Suprapubic skin (tissue), 4 donors: ENCODE measurements around the gene ZNF436. TPM values are rescaled to one million over a fixed set of nuclear protein-coding genes. Genes with fewer than 3 reads are reported as not detected.

ENCODE experiments used
- DNase-seq, 2 donors: peaks; one replicate each; pipeline ENCODE4 v3.0.0-alpha.2; 2019; ENCODE audit warnings: low spot score in 2 of 2
- H3K27ac ChIP-seq: fragments of 200-600 bp; sonication (generic); one replicate; pipeline ENCODE4 v1.5.1; 2019
- H3K27me3 ChIP-seq: fragments of 200-600 bp; sonication (generic); one replicate; pipeline ENCODE4 v1.5.1; 2019
- H3K36me3 ChIP-seq: fragments of 200-600 bp; sonication (generic); one replicate; pipeline ENCODE4 v1.5.1; 2019
- H3K4me1 ChIP-seq: fragments of 200-600 bp; sonication (generic); one replicate; pipeline ENCODE4 v1.5.1; 2019
- H3K4me3 ChIP-seq: fragments of 200-600 bp; sonication (generic); one replicate; pipeline ENCODE4 v1.5.1; 2019; ENCODE audit warnings: mild to moderate bottlenecking
- H3K9me3 ChIP-seq: fragments of 200-600 bp; sonication (generic); one replicate; pipeline ENCODE4 v1.5.1; 2019
- EP300 ChIP-seq: sonication (generic); formaldehyde crosslinking; IDR thresholded peaks from one replicate; pipeline ENCODE4 v1.6.1; 2017; ENCODE audit warnings: antibody characterized with exemption
- POLR2A ChIP-seq, 2 donors: fragments of 450-650 bp; IDR thresholded peaks; one replicate each; pipeline ENCODE4 v1.6.1; 2017; ENCODE audit warnings: antibody characterized with exemption in 2 of 2, mild to moderate bottlenecking in 2 of 2, moderate library complexity in 2 of 2
- POLR2AphosphoS5 ChIP-seq, 3 donors: sonication (generic); formaldehyde crosslinking; IDR thresholded peaks; one replicate each; pipeline ENCODE4 v1.6.1; 2017; ENCODE audit warnings: antibody characterized with exemption in 3 of 3
- WGBS: methylation state at CpG from one replicate; pipeline ENCODE4 v1.1.5; 2018; 5-methylcytosine and 5-hydroxymethylcytosine counted together
- total RNA-seq, 4 donors: library from RNA; depleted of rRNA; stranded (reverse); fragments of >200 nt; gene quantifications; one replicate each; pipeline ENCODE4 v1.1.0, GENCODE V29; 2016
- TF ChIP-seq, protein P1 (sequence below), 2 donors: fragments of 200-600 bp in 1 of 2; fragments of 450-650 bp in 1 of 2; sonication (generic) in 1 of 2; IDR thresholded peaks; one replicate each; pipeline ENCODE4 v1.5.1; 2016 to 2019; ENCODE audit warnings: antibody characterized with exemption in 2 of 2, mild to moderate bottlenecking in 1 of 2, moderate library complexity in 1 of 2

The ZNF436 gene
- total RNA-seq, 4 donors from 2014 or later = 21.1 to 38.2 (median 30.3) TPM

GRCh38 chr1:23352096-23352695 lies 17.4 kb downstream of the ZNF436 start:
- H3K27me3 ChIP-seq = no peaks in the 10 kb centered on the region
- 100% methylated on average over 1 of the region's 1 CpG for WGBS
- DNase-seq = no peak
- H3K4me3 ChIP-seq = no peak overlapping the region
- TF ChIP-seq, protein P1, sequence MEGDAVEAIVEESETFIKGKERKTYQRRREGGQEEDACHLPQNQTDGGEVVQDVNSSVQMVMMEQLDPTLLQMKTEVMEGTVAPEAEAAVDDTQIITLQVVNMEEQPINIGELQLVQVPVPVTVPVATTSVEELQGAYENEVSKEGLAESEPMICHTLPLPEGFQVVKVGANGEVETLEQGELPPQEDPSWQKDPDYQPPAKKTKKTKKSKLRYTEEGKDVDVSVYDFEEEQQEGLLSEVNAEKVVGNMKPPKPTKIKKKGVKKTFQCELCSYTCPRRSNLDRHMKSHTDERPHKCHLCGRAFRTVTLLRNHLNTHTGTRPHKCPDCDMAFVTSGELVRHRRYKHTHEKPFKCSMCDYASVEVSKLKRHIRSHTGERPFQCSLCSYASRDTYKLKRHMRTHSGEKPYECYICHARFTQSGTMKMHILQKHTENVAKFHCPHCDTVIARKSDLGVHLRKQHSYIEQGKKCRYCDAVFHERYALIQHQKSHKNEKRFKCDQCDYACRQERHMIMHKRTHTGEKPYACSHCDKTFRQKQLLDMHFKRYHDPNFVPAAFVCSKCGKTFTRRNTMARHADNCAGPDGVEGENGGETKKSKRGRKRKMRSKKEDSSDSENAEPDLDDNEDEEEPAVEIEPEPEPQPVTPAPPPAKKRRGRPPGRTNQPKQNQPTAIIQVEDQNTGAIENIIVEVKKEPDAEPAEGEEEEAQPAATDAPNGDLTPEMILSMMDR (IDR thresholded peaks at IDR 0.05) = no peak
- no peak for TF ChIP-seq EP300
- no peaks in the 10 kb centered on the region for H3K9me3 ChIP-seq
- no peak overlapping the region for H3K27ac ChIP-seq
- no peaks in the 10 kb centered on the region for H3K36me3 ChIP-seq
- H3K4me1 ChIP-seq = no peaks in the 10 kb centered on the region

DNA sequence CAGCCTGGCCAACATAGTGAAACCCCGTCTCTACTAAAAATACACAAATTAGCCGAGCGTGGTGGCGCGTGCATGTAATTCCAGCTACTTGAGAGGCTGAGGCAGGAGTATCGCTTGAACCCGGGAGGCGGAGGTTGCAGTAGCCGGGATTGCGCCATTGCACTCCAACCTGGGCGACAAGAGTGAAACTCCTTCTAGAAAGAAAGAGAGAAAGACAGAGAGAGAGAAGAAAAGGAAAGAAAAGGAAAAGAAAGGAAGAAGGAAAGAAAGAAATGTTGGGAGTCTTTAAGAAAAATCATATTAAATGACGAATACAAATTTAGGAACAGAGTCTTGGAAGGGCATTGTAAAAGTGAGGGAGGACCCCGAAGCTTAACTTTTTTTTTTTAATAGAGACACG lies 23.7 kb downstream of the ZNF436 start:
- 96% methylated on average over 14 of the region's 14 CpGs for WGBS
- no peak for DNase-seq
- Histone ChIP-seq H3K4me1 (peaks cover 28% of the 10 kb centered on the region), H3K27ac (no peak overlapping the region), H3K4me3 (no peak overlapping the region), H3K9me3 (no peaks in the 10 kb centered on the region), H3K27me3 (no peaks in the 10 kb centered on the region), H3K36me3 (no peaks in the 10 kb centered on the region)
- TF ChIP-seq, protein P1 (IDR thresholded peaks at IDR 0.05) = no peak
- TF ChIP-seq POLR2A (IDR thresholded peaks at IDR 0.05) = no peak
- TF ChIP-seq EP300 = no peak
- no peak for TF ChIP-seq POLR2AphosphoS5 (IDR thresholded peaks at IDR 0.05)

GRCh38 chr1:23344987-23345472 lies 24.6 kb downstream of the ZNF436 start:
- no peak for TF ChIP-seq EP300
- TF ChIP-seq, protein P1 (IDR thresholded peaks at IDR 0.05) = no peak
- Histone ChIP-seq H3K9me3 (no peaks in the 10 kb centered on the region), H3K4me1 (peaks cover 37% of the 10 kb centered on the region), H3K4me3 (peak overlapping the region; percentile 62), H3K36me3 (no peaks in the 10 kb centered on the region), H3K27ac (peak overlapping the region; percentile 94), H3K27me3 (no peaks in the 10 kb centered on the region)
- DNase-seq = no peak
- WGBS = 18% methylated on average over 8 of the region's 8 CpGs

- 1% methylated on average over 10 of the region's 87 CpGs for WGBS
- peak; percentile 100 for DNase-seq
- Histone ChIP-seq H3K9me3 (no peaks in the 10 kb centered on the region), H3K4me3 (peak within 1 kb of the TSS; percentile 62), H3K27ac (peak within 1 kb of the TSS; percentile 94), H3K36me3 (no peaks in the 10 kb centered on the region), H3K27me3 (no peaks in the 10 kb centered on the region), H3K4me1 (peaks cover 44% of the 10 kb centered on the region)
- TF ChIP-seq, protein P1 (IDR thresholded peaks at IDR 0.05) = no peak
- TF ChIP-seq POLR2A (IDR thresholded peaks at IDR 0.05) (peak; percentile 35 to 87), EP300 (no peak), POLR2AphosphoS5 (IDR thresholded peaks at IDR 0.05) (peak in 2 of 3 donors; percentile 36 to 80)
Observed at GRCh38 chr1:23344111-23344986, 25.3 kb downstream of the ZNF436 start, which contains the start of gene HNRNPR. Gene HNRNPR (minus strand): TSS chr1:23344284. CDS start chr1:23341008, 3,276 bp downstream.
